Upper lobe of right lung (tissue), 1 donor: ENCODE data around the gene NRP2. TPM values are rescaled to one million over a fixed set of nuclear protein-coding genes. Genes with fewer than 3 reads are reported as not detected.

ENCODE experiments used
- ATAC-seq: fragments of 200-7000 bp; cut with Tn5 transposase; one replicate; pipeline ENCODE4 v1.9.1; 2020; ENCODE audit warnings: mild to moderate bottlenecking, moderate library complexity
- DNase-seq: peaks from one replicate; pipeline ENCODE4 v3.0.0-alpha.2; 2020
- H3K27ac ChIP-seq: fragments of 200-600 bp; one replicate; pipeline ENCODE4 v1.8.0; 2022
- H3K27me3 ChIP-seq: fragments of 200-600 bp; one replicate; pipeline ENCODE4 v1.8.0; 2022; ENCODE audit warnings: mild to moderate bottlenecking
- H3K36me3 ChIP-seq: fragments of 200-600 bp; one replicate; pipeline ENCODE4 v1.8.0; 2022
- H3K4me1 ChIP-seq: fragments of 200-600 bp; one replicate; pipeline ENCODE4 v1.8.0; 2022
- H3K4me3 ChIP-seq: fragments of 200-600 bp; one replicate; pipeline ENCODE4 v1.8.0; 2022; ENCODE audit warnings: mild to moderate bottlenecking
- H3K9me3 ChIP-seq: fragments of 200-600 bp; one replicate; pipeline ENCODE4 v1.8.0; 2022
- CTCF ChIP-seq: fragments of 200-600 bp; IDR thresholded peaks from one replicate; pipeline ENCODE4 v1.8.0; 2022; ENCODE audit warnings: antibody characterized with exemption
- intact Hi-C: fragments of 100-400 bp; cut with DNase I; formaldehyde crosslinking; loops from one replicate; pipeline ENCODE4 v1.11.0; 2022
- total RNA-seq: library from RNA; stranded (reverse); fragmentation: NEBNext Ultra II Directional; extraction: Animal tissue kit (Norgen Biotek cat#: 25700); gene quantifications from one replicate; pipeline ENCODE4 v1.2.1, GENCODE V29; 2021
- donor health status: DM: no; HTN: yes; CAD: no; lungs with severe emphysema.

NRP2 gene
- total RNA-seq, 1 donor from 2014 or later, result 75.3 TPM

- Histone ChIP-seq H3K27me3 (peaks cover 3% of the 10 kb centered on the region), H3K36me3 (no peaks in the 10 kb centered on the region), H3K9me3 (no peaks in the 10 kb centered on the region), H3K27ac (no peak overlapping the region), H3K4me3 (no peak overlapping the region), H3K4me1 (peaks cover 11% of the 10 kb centered on the region)
- intact Hi-C loops, result no loop called here
- DNase-seq, result no peak
- peak; percentile 12 for ATAC-seq
- TF ChIP-seq CTCF, result no peak
These were observed 21.7 kb upstream of the NRP2 start for GRCh38 chr2:205660521-205661124.

- Histone ChIP-seq H3K4me1 (peaks cover 11% of the 10 kb centered on the region), H3K4me3 (no peak overlapping the region), H3K36me3 (no peaks in the 10 kb centered on the region), H3K9me3 (no peaks in the 10 kb centered on the region), H3K27ac (no peak overlapping the region), H3K27me3 (peaks cover 3% of the 10 kb centered on the region)
- TF ChIP-seq CTCF, result no peak
- DNase-seq, result no peak
- no peak for ATAC-seq
- intact Hi-C loops, result no loop called here
These were observed 21.0 kb upstream of the NRP2 start for GRCh38 chr2:205661281-205661680.

- Histone ChIP-seq H3K4me3 (no peak overlapping the region), H3K27ac (no peak overlapping the region), H3K36me3 (no peaks in the 10 kb centered on the region), H3K9me3 (no peaks in the 10 kb centered on the region), H3K27me3 (no peaks in the 10 kb centered on the region), H3K4me1 (peaks cover 4% of the 10 kb centered on the region)
- no peak for ATAC-seq
- intact Hi-C loops, result no loop called here
- no peak for DNase-seq
- TF ChIP-seq CTCF, result no peak
These were observed 19.9 kb upstream of the NRP2 start for GRCh38 chr2:205662206-205662965.

- Histone ChIP-seq H3K4me3 (no peak overlapping the region), H3K27me3 (no peaks in the 10 kb centered on the region), H3K4me1 (no peaks in the 10 kb centered on the region), H3K36me3 (no peaks in the 10 kb centered on the region), H3K27ac (no peak overlapping the region), H3K9me3 (no peaks in the 10 kb centered on the region)
- DNase-seq (no peak), ATAC-seq (no peak)
- intact Hi-C loops, result no loop called here
- no peak for TF ChIP-seq CTCF
These were observed 16.5 kb upstream of the NRP2 start for GRCh38 chr2:205665791-205666190.

- no peaks in the 10 kb centered on the region for H3K4me1 ChIP-seq
- no peak for DNase-seq
- intact Hi-C loops, result no loop called here
- H3K27me3 ChIP-seq, result no peaks in the 10 kb centered on the region
- no peaks in the 10 kb centered on the region for H3K9me3 ChIP-seq
- no peak for ATAC-seq
- no peak for TF ChIP-seq CTCF
- no peak overlapping the region for H3K4me3 ChIP-seq
- no peaks in the 10 kb centered on the region for H3K36me3 ChIP-seq
- no peak overlapping the region for H3K27ac ChIP-seq
These were observed 12.0 kb upstream of the NRP2 start for GRCh38 chr2:205670292-205670691.
